Measurements from ENCODE around the gene GCNT2.

DNA sequence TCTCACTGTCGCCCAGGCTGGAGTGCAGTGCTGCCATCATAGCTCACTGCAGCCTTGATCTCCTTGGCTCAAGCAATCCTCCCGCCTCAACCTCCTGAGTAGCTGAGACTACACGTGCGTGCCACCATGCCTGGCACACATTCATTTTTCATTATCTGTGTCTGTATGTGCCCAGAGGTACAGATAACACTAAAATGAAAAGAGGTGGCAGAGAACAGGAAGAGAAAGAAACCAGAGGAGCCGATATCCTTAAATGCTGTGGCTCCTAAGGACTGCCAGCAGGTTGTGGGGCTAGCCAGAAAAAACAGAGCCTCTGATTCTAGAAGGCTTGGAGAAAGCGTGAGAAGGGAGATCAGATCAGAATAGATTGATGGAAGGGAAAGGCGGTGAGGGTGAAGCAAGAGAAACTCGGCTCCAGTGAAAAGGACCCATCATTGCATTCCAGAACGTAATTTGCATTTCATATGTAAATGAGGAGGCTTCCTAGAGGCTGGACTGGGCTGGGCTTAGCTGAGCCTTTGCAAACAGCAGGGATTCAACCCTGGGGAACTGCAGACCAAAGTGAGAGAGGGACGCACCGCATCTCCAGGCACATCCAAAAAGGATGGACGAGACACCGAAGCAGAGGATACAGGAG is 64.2 kb downstream of the GCNT2 start:
- TF ChIP-seq, protein P1, sequence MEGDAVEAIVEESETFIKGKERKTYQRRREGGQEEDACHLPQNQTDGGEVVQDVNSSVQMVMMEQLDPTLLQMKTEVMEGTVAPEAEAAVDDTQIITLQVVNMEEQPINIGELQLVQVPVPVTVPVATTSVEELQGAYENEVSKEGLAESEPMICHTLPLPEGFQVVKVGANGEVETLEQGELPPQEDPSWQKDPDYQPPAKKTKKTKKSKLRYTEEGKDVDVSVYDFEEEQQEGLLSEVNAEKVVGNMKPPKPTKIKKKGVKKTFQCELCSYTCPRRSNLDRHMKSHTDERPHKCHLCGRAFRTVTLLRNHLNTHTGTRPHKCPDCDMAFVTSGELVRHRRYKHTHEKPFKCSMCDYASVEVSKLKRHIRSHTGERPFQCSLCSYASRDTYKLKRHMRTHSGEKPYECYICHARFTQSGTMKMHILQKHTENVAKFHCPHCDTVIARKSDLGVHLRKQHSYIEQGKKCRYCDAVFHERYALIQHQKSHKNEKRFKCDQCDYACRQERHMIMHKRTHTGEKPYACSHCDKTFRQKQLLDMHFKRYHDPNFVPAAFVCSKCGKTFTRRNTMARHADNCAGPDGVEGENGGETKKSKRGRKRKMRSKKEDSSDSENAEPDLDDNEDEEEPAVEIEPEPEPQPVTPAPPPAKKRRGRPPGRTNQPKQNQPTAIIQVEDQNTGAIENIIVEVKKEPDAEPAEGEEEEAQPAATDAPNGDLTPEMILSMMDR (IDR thresholded peaks at IDR 0.05 in 4 of 5, conservative IDR thresholded peaks at IDR 0.05 in 1 of 5): no peak
- no peak for TF ChIP-seq POLR2A (IDR thresholded peaks at IDR 0.05)

All from gastrocnemius medialis (tissue), 4 donors.